HepG2 (cell line): ENCODE data around the gene GFAP. TPM values are rescaled to one million over a fixed set of nuclear protein-coding genes. Genes with fewer than 3 reads are reported as not detected.

Experiments
- ATAC-seq: fragments of 200-7000 bp; cut with Tn5 transposase; 3 replicates; pipeline ENCODE4 v1.9.1; 2020; ENCODE audit warnings: mild to moderate bottlenecking, moderate library complexity
- BruUV-seq: library from RNA; stranded (reverse); fragments of 400-500 nt; replicated peaks from 2 replicates; lab custom pipeline; 2021; lab: Mats Ljungman, UMichigan
- CTCF ChIA-PET: fragments of 300-600 bp; formaldehyde crosslinking; extraction: SDS; loops from one replicate; lab custom pipeline; 2021; ENCODE audit warnings: low total read pairs, inconsistent platforms, low intra/inter-chr PET ratio; lab: Yijun Ruan, JAX
- POLR2A ChIA-PET: fragments of 350-600 bp; sonication (Branson Sonifier 250); formaldehyde crosslinking; loops from one replicate; lab custom pipeline; 2020; ENCODE audit warnings: antibody characterized with exemption, inconsistent platforms; lab: Yijun Ruan, JAX
- DNase-seq: peaks from one replicate; pipeline ENCODE4 v3.0.0-alpha.2; 2015; ENCODE audit warnings: low spot score
- FAIRE-seq: peaks from 3 replicates; lab custom pipeline; 2011; peaks lifted over from hg19 to GRCh38; lab: Jason Lieb, UNC
- H2AFZ ChIP-seq: one replicate; pipeline ENCODE4 v1.6.1; 2011; ENCODE audit warnings: low read length, inconsistent platforms
- H3K27ac ChIP-seq: fragments of 300-600 bp; 3 replicates; pipeline ENCODE4 v1.8.0; 2011; ENCODE audit warnings: mixed run types, mild to moderate bottlenecking, mixed read lengths, low read length, inconsistent platforms; ENCODE audit not compliant: insufficient read depth; ENCODE audit errors: extremely low read length
- H3K27me3 ChIP-seq, 2 experiments: fragments of 200-600 bp in 1 of 2; 2 replicates in 1 of 2; 3 replicates in 1 of 2; pipeline versions ENCODE4 v1.6.0 to v1.8.0; 2011; ENCODE audit warnings: low read length in 2 of 2, mild to moderate bottlenecking in 2 of 2, moderate library complexity in 2 of 2, inconsistent platforms in 1 of 2; ENCODE audit not compliant: insufficient read depth in 2 of 2, control insufficient read depth in 1 of 2
- H3K36me3 ChIP-seq, 2 experiments: fragments of 200-600 bp in 1 of 2; replicated peaks in 1 of 2; 2 replicates in 1 of 2; 3 replicates in 1 of 2; pipeline versions ENCODE4 v1.5.1 to v1.8.0; 2011; ENCODE audit warnings: low read length in 2 of 2, inconsistent platforms in 1 of 2; ENCODE audit not compliant: insufficient read depth in 2 of 2, control insufficient read depth in 1 of 2
- H3K4me1 ChIP-seq: 2 replicates; pipeline ENCODE4 v1.5.1; 2012; ENCODE audit warnings: low read length, inconsistent platforms; ENCODE audit not compliant: insufficient read depth
- H3K4me2 ChIP-seq: 2 replicates; pipeline ENCODE4 v1.6.0; 2011; ENCODE audit warnings: low read depth, low read length, inconsistent platforms
- H3K4me3 ChIP-seq, 3 experiments: fragments of 200-600 bp in 1 of 3; sonication (generic), shearing (Covaris generic) in 1 of 3; replicated peaks in 1 of 3; 2 replicates each; pipeline ENCODE4 v1.5.1; 2011 to 2016; ENCODE audit warnings: low read length in 3 of 3, inconsistent platforms in 2 of 3, low read depth in 2 of 3, mild to moderate bottlenecking in 2 of 3, control low read depth in 1 of 3, mixed read lengths in 1 of 3; ENCODE audit not compliant: insufficient read depth in 1 of 3
- H3K79me2 ChIP-seq: one replicate; pipeline ENCODE4 v1.6.1; 2011; ENCODE audit warnings: low read length, inconsistent platforms; ENCODE audit not compliant: insufficient read depth
- H3K9ac ChIP-seq: 2 replicates; pipeline ENCODE4 v1.6.0; 2011; ENCODE audit warnings: mild to moderate bottlenecking, low read depth, low read length, inconsistent platforms; ENCODE audit not compliant: insufficient read depth
- H3K9me3 ChIP-seq: 2 replicates; pipeline ENCODE4 v1.5.1; 2012; ENCODE audit warnings: mild to moderate bottlenecking, low read length
- H4K20me1 ChIP-seq: 2 replicates; pipeline ENCODE4 v1.6.0; 2011; ENCODE audit warnings: inconsistent platforms, mild to moderate bottlenecking, low read length, moderate library complexity; ENCODE audit not compliant: insufficient read depth
- CCDC6 ChIP-seq: sonication (generic); formaldehyde crosslinking; IDR thresholded peaks from 2 replicates; pipeline ENCODE4 v1.8.1; 2022; ENCODE audit warnings: mild to moderate bottlenecking, missing genetic modification reagents, moderate library complexity
- NFE2L2 ChIP-seq: fragments of 150-350 bp; IDR thresholded peaks from 2 replicates; pipeline ENCODE4 v1.6.1; 2014; ENCODE audit warnings: low read length
- NR1H2 ChIP-seq: sonication (generic); formaldehyde crosslinking; IDR thresholded peaks from 2 replicates; pipeline ENCODE4 v1.8.1; 2022; ENCODE audit warnings: low read depth, missing genetic modification reagents, borderline replicate concordance
- RFX5 ChIP-seq: IDR thresholded peaks from 2 replicates; pipeline ENCODE4 v1.6.1; 2011; ENCODE audit warnings: low read depth, low read length, improper control_type of control experiment
- RFXANK ChIP-seq: IDR thresholded peaks from 2 replicates; pipeline ENCODE4 v1.6.1; 2016
- SRSF1 ChIP-seq: fragments of 200-400 bp; formaldehyde crosslinking; optimal IDR thresholded peaks from 2 replicates; pipeline ENCODE3; 2017; ENCODE audit warnings: mild to moderate bottlenecking, low read depth, low read length, moderate library complexity
- TSC22D2 ChIP-seq: sonication (generic); formaldehyde crosslinking; IDR thresholded peaks from 2 replicates; pipeline ENCODE4 v1.5.1; 2020; ENCODE audit warnings: missing genetic modification reagents, mild to moderate bottlenecking, borderline replicate concordance
- ZMYM2 ChIP-seq: sonication (generic); formaldehyde crosslinking; IDR thresholded peaks from 2 replicates; pipeline ENCODE4 v1.8.0; 2022; ENCODE audit warnings: mild to moderate bottlenecking, missing genetic modification reagents
- ZNF17 ChIP-seq: sonication (generic); formaldehyde crosslinking; IDR thresholded peaks from 2 replicates; pipeline ENCODE4 v1.5.0; 2020; ENCODE audit warnings: mild to moderate bottlenecking, missing genetic modification reagents
- ZNF34 ChIP-seq: sonication (generic); formaldehyde crosslinking; IDR thresholded peaks from 2 replicates; pipeline ENCODE4 v1.4.0; 2020; ENCODE audit warnings: mild to moderate bottlenecking, missing genetic modification reagents, borderline replicate concordance
- ZNF510 ChIP-seq: sonication (generic); formaldehyde crosslinking; IDR thresholded peaks from 2 replicates; pipeline ENCODE4 v1.4.0; 2020; ENCODE audit warnings: low read depth, mild to moderate bottlenecking, missing genetic modification reagents
- ZNF720 ChIP-seq: sonication (generic); formaldehyde crosslinking; IDR thresholded peaks from 2 replicates; pipeline ENCODE4 v1.4.0; 2020; ENCODE audit warnings: missing genetic modification reagents
- ZSCAN20 ChIP-seq: sonication (generic); formaldehyde crosslinking; IDR thresholded peaks from 2 replicates; pipeline ENCODE4 v1.4.0; 2020; ENCODE audit warnings: missing genetic modification reagents, mild to moderate bottlenecking, borderline replicate concordance
- WGBS: methylation state at CpG from one replicate; pipeline ENCODE4 v1.1.6; 2017; ENCODE audit warnings: low lambda C conversion rate; 5-methylcytosine and 5-hydroxymethylcytosine counted together
- in situ Hi-C: cut with HindIII; loops from 2 replicates; pipeline ENCODE4 v1.10.0; 2017; ENCODE audit warnings: low pct_unique_long_range_greater_than_20kb; ENCODE audit not compliant: extremely low pct_ligation_motif_present
- intact Hi-C: fragments of 100-400 bp; cut with micrococcal nuclease; formaldehyde crosslinking; loops from one replicate; pipeline ENCODE4 v1.10.0; 2022; ENCODE audit not compliant: unreplicated experiment
- polyA plus RNA-seq, 8 experiments: library from polyadenylated mRNA; depleted of rRNA in 3 of 8; stranded (reverse) in 7 of 8; unstranded in 1 of 8; fragments of >200 nt; fragmentation: Illumina TruSeq in 4 of 8; extraction: Trizol in 4 of 8; gene quantifications; 2 replicates each; pipeline versions ENCODE4 v1.2.1 to v1.2.3, GENCODE V29; 2011 to 2016; ENCODE audit warnings: low read depth in 4 of 8, missing spikeins in 1 of 8, mixed read lengths in 1 of 8; ENCODE audit not compliant: insufficient read depth in 1 of 8
- total RNA-seq, 5 experiments: library from RNA; depleted of rRNA; stranded (reverse); fragments of >200 nt; fragmentation: Illumina TruSeq; extraction: Trizol; gene quantifications; 2 replicates each; pipeline ENCODE4 v1.2.3, GENCODE V29; 2016; ENCODE audit warnings: low read depth in 1 of 5
- TF ChIP-seq, protein P1 (sequence below): sonication (generic); formaldehyde crosslinking; IDR thresholded peaks from 2 replicates; pipeline ENCODE4 v1.4.0; 2020; ENCODE audit warnings: missing genetic modification reagents
- TF ChIP-seq, protein P2 (sequence below): sonication (generic); formaldehyde crosslinking; IDR thresholded peaks from 2 replicates; pipeline ENCODE4 v1.5.1; 2020; ENCODE audit warnings: missing genetic modification reagents, mild to moderate bottlenecking, borderline replicate concordance
- TF ChIP-seq, protein P3 (sequence below): sonication (generic); formaldehyde crosslinking; IDR thresholded peaks from 2 replicates; pipeline ENCODE4 v1.4.0; 2020; ENCODE audit warnings: missing genetic modification reagents, borderline replicate concordance
- TF ChIP-seq, protein P4 (sequence below): sonication (generic); formaldehyde crosslinking; IDR thresholded peaks from 2 replicates; pipeline ENCODE4 v1.5.0; 2020; ENCODE audit warnings: missing genetic modification reagents

GFAP gene
- total and polyA plus RNA-seq, 2 of the 13 experiments (the other 11 are each of a cell fraction or from before 2014, with no cell fraction given): 0.11 to 0.29 TPM

DNA sequence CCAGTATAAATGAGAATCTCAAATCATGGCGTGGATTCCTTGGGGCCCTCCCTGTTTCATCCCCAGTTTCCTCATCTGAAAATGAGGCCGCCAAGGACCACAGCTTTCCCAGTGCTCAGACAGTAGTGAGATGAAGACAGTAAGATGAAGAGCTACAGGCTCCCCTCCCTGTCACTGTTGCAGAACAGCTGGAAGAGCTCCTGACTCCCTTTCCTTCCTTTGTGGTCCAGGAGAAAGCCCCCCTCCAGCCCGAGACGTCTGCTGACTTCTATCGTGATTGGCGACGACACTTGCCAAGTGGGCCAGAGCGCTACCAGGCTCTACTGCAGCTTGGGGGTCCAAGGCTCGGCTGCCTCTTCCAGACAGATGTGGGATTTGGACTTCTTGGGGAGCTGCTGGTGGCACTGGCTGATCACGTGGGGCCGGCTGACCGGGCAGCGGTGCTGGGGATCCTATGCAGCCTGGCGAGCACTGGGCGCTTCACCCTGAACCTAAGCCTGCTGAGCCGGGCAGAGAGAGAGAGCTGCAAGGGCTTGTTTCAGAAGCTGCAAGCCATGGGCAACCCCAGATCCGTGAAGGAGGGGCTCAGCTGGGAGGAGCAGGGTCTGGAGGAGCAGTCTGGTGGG lies 13.1 kb downstream of the GFAP start:
- Histone ChIP-seq H3K27ac (no peak overlapping the region), H3K36me3 (no peaks in the 10 kb centered on the region), H3K4me1 (peaks cover 52% of the 10 kb centered on the region), H3K79me2 (peaks cover 18% of the 10 kb centered on the region), H3K9me3 (no peaks in the 10 kb centered on the region), H4K20me1 (no peaks in the 10 kb centered on the region; the same call in 1 of the 2 replicates), H3K4me2 (no peak overlapping the region), H3K9ac (no peak overlapping the region), H2AFZ (no peak overlapping the region), H3K27me3 (peaks cover 3 to 7% of the 10 kb centered on the region in 2 experiments; a peak in 2 of 5 replicates), H3K4me3 (no peak overlapping the region)
- in situ Hi-C loops: no loop called here
- FAIRE-seq (no peak), ATAC-seq (no peak), DNase-seq (no peak)
- TF ChIP-seq ZSCAN20 (CRISPR knock-in tag) (no peak), ZNF34 (no peak), ZNF17 (no peak), ZNF510 (CRISPR knock-in tag) (no peak), RFXANK (no peak), NR1H2 (CRISPR knock-in tag) (no peak), ZMYM2 (CRISPR knock-in tag) (no peak), SRSF1 (no peak), NFE2L2 (no peak), TSC22D2 (CRISPR knock-in tag) (no peak), RFX5 (no peak), CCDC6 (CRISPR knock-in tag) (no peak), ZNF720 (CRISPR knock-in tag) (no peak)
- TF ChIP-seq, protein P1, sequence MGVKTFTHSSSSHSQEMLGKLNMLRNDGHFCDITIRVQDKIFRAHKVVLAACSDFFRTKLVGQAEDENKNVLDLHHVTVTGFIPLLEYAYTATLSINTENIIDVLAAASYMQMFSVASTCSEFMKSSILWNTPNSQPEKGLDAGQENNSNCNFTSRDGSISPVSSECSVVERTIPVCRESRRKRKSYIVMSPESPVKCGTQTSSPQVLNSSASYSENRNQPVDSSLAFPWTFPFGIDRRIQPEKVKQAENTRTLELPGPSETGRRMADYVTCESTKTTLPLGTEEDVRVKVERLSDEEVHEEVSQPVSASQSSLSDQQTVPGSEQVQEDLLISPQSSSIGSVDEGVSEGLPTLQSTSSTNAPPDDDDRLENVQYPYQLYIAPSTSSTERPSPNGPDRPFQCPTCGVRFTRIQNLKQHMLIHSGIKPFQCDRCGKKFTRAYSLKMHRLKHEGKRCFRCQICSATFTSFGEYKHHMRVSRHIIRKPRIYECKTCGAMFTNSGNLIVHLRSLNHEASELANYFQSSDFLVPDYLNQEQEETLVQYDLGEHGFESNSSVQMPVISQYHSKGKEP (CRISPR knock-in tag): no peak
- TF ChIP-seq, protein P2, sequence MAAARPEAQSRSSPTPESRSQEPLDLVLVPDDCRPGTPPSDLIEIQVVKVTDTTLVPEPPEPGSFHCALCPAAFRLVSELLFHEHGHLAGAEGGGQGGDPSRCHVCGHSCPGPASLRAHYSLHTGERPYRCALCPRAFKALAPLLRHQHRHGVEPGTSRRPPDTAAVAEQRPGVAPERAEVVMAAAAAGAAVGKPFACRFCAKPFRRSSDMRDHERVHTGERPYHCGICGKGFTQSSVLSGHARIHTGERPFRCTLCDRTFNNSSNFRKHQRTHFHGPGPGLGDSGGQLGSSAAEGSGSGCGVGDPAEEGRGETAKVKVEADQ (CRISPR knock-in tag): no peak
- TF ChIP-seq, protein P3, sequence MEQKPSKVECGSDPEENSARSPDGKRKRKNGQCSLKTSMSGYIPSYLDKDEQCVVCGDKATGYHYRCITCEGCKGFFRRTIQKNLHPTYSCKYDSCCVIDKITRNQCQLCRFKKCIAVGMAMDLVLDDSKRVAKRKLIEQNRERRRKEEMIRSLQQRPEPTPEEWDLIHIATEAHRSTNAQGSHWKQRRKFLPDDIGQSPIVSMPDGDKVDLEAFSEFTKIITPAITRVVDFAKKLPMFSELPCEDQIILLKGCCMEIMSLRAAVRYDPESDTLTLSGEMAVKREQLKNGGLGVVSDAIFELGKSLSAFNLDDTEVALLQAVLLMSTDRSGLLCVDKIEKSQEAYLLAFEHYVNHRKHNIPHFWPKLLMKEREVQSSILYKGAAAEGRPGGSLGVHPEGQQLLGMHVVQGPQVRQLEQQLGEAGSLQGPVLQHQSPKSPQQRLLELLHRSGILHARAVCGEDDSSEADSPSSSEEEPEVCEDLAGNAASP: no peak
- TF ChIP-seq, protein P4, sequence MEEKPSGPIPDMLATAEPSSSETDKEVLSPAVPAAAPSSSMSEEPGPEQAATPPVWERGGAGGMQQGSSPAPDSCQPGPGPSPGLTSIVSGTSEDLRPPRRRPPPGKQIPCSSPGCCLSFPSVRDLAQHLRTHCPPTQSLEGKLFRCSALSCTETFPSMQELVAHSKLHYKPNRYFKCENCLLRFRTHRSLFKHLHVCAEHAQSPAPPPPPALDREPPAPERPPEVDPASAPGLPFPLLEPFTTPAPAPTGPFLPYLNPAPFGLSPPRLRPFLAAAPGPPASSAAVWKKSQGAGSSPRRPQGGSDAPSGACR: no peak
- intact Hi-C loops: loop anchor here (10.0 kb wide), 1 partner anchor 193 kb away; no protein-coding TSS in a partner anchor
- ChIA-PET POLR2A (interaction anchor here (1.2 kb wide), 1 partner anchor 9 kb away, joined by 3 read pairs; no protein-coding TSS in a partner anchor), CTCF (no interaction called here)
- 60% methylated on average over 11 of the region's 17 CpGs for whole genome bisulfite sequencing
- BruUV-seq: no TSS peak
